Stimulated activated CD8-positive, alpha-beta memory T cell treated with anti-CD3 and anti-CD28 coated beads, Interleukin-4, amount 100 ng/mL, for 1 hour (primary cell): ENCODE measurements around the gene LIF.

Source experiments
- DNase-seq, 2 donors: peaks; one replicate each; pipeline ENCODE4 v3.0.0-alpha.2; 2020; ENCODE audit warnings: low read depth in 2 of 2, low spot score in 1 of 2

The LIF gene

GRCh38 chr22:30245985-30246813 lies at the start of gene LIF:
TSS of gene LIF (minus strand) at chr22:30246759. CDS start at chr22:30246695, 64 bp downstream.
- no peak for DNase-seq

GRCh38 chr22:30296324-30296723 lies 49.8 kb upstream of the LIF start:
- no peak for DNase-seq

GRCh38 chr22:30295576-30295975 lies 49.0 kb upstream of the LIF start:
- DNase-seq: no peak

- no peak for DNase-seq
Observed at GRCh38 chr22:30294830-30295229, 48.3 kb upstream of the LIF start.

GRCh38 chr22:30294066-30294465 lies 47.5 kb upstream of the LIF start:
- DNase-seq: no peak

- DNase-seq: no peak
Observed at GRCh38 chr22:30293026-30293425, 46.5 kb upstream of the LIF start.

- DNase-seq: no peak
Observed at GRCh38 chr22:30292069-30292970, 45.8 kb upstream of the LIF start.

GRCh38 chr22:30291058-30291892 lies 44.7 kb upstream of the LIF start:
- no peak for DNase-seq

- no peak for DNase-seq
Observed at GRCh38 chr22:30290342-30291057, 43.9 kb upstream of the LIF start.

- DNase-seq: no peak
Observed at GRCh38 chr22:30289980-30290313, 43.4 kb upstream of the LIF start.

- peak; percentile 79 to 83 for DNase-seq
Observed at GRCh38 chr22:30289141-30289979, 42.8 kb upstream of the LIF start, which contains the start of gene CASTOR1. TSS of gene CASTOR1 (minus strand) at chr22:30289505. CDS start at chr22:30289497, 8 bp downstream.

- DNase-seq: no peak
Observed at GRCh38 chr22:30288419-30289140, 42.0 kb upstream of the LIF start.

- DNase-seq: peak; percentile 74 to 80
Observed at GRCh38 chr22:30287648-30288418, 41.3 kb upstream of the LIF start.

- peak; percentile 72 to 80 for DNase-seq
Observed at GRCh38 chr22:30286813-30287647, 40.5 kb upstream of the LIF start.

- no peak for DNase-seq
Observed at GRCh38 chr22:30286331-30286730, 39.8 kb upstream of the LIF start.

- DNase-seq: no peak
Observed at GRCh38 chr22:30285846-30286200, 39.3 kb upstream of the LIF start.

- no peak for DNase-seq
Observed at GRCh38 chr22:30285176-30285845, 38.8 kb upstream of the LIF start.
